MCF 10A (cell line): Measurements from ENCODE around the gene C4BPA. TPM values are rescaled to one million over a fixed set of nuclear protein-coding genes. Genes with fewer than 3 reads are reported as not detected.

ENCODE experiments used
- BruUV-seq: library from RNA; stranded (reverse); fragments of 400-500 nt; replicated peaks from 2 replicates; lab custom pipeline; 2021; lab: Mats Ljungman, UMichigan
- CTCF ChIA-PET: fragments of 300-600 bp; sonication (Branson Sonifier 250); formaldehyde crosslinking; extraction: SDS; loops from one replicate; lab custom pipeline; 2021; ENCODE audit warnings: antibody characterized with exemption, inconsistent platforms; lab: Yijun Ruan, JAX
- POLR2A ChIA-PET: fragments of 300-600, 350-650 bp; sonication (Branson Sonifier 250); formaldehyde crosslinking; extraction: SDS; loops from one replicate; lab custom pipeline; 2020; ENCODE audit warnings: antibody characterized with exemption, inconsistent platforms; lab: Yijun Ruan, JAX
- DNase-seq: peaks from one replicate; pipeline ENCODE4 v3.0.0-alpha.2; 2018; ENCODE audit not compliant: unreplicated experiment
- H3K27ac Mint-ChIP-seq: one replicate; pipeline ENCODE4 v1.8.0; 2022; ENCODE audit warnings: mild to moderate bottlenecking, low read depth, mixed read lengths; ENCODE audit not compliant: unreplicated experiment
- H3K27me3 Mint-ChIP-seq: one replicate; pipeline ENCODE4 v1.8.0; 2022; ENCODE audit warnings: mixed read lengths; ENCODE audit not compliant: insufficient read depth, unreplicated experiment
- H3K36me3 Mint-ChIP-seq: one replicate; pipeline ENCODE4 v1.8.0; 2022; ENCODE audit warnings: mild to moderate bottlenecking, moderate library complexity, mixed read lengths; ENCODE audit not compliant: insufficient read depth, unreplicated experiment
- H3K4me1 Mint-ChIP-seq: one replicate; pipeline ENCODE4 v1.8.0; 2022; ENCODE audit warnings: mixed read lengths; ENCODE audit not compliant: insufficient read depth, unreplicated experiment
- H3K4me3 Mint-ChIP-seq: one replicate; pipeline ENCODE4 v1.8.0; 2022; ENCODE audit warnings: mild to moderate bottlenecking, moderate library complexity, mixed read lengths; ENCODE audit not compliant: unreplicated experiment
- H3K9me3 Mint-ChIP-seq: one replicate; pipeline ENCODE4 v1.8.0; 2022; ENCODE audit warnings: mixed read lengths; ENCODE audit not compliant: unreplicated experiment
- intact Hi-C: fragments of 100-400 bp; cut with micrococcal nuclease; formaldehyde crosslinking; loops from 2 replicates; pipeline ENCODE4 v1.14.1; 2022
- total RNA-seq: library from RNA; stranded (reverse); gene quantifications from 2 replicates; pipeline ENCODE4 v1.2.3, GENCODE V29; 2022
- TF ChIP-seq, protein P1 (sequence below): fragments of 200-600 bp; IDR thresholded peaks from one replicate; pipeline ENCODE4 v1.8.0; 2022; ENCODE audit warnings: antibody characterized with exemption, mild to moderate bottlenecking; ENCODE audit not compliant: unreplicated experiment

The C4BPA gene
- total RNA-seq, 1 experiment from 2014 or later: not detected

GRCh38 chr1:207060596-207060995, 43.4 kb upstream of the C4BPA start:
- no peaks in the 10 kb centered on the region for H3K4me1 Mint-ChIP-seq
- TF ChIP-seq, protein P1, sequence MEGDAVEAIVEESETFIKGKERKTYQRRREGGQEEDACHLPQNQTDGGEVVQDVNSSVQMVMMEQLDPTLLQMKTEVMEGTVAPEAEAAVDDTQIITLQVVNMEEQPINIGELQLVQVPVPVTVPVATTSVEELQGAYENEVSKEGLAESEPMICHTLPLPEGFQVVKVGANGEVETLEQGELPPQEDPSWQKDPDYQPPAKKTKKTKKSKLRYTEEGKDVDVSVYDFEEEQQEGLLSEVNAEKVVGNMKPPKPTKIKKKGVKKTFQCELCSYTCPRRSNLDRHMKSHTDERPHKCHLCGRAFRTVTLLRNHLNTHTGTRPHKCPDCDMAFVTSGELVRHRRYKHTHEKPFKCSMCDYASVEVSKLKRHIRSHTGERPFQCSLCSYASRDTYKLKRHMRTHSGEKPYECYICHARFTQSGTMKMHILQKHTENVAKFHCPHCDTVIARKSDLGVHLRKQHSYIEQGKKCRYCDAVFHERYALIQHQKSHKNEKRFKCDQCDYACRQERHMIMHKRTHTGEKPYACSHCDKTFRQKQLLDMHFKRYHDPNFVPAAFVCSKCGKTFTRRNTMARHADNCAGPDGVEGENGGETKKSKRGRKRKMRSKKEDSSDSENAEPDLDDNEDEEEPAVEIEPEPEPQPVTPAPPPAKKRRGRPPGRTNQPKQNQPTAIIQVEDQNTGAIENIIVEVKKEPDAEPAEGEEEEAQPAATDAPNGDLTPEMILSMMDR: no peak
- H3K36me3 Mint-ChIP-seq: peaks cover 33% of the 10 kb centered on the region
- no peak overlapping the region for H3K4me3 Mint-ChIP-seq
- ChIA-PET POLR2A (interaction anchor here (0.9 to 16.3 kb wide), 4 partner anchors 8 to 23 kb away, joined by 4 to 399 read pairs (median 12); partner anchors contain the start of genes PFKFB2 and YOD1), CTCF (interaction anchor here (0.6 to 9.7 kb wide), 8 partner anchors 10 to 439 kb away, joined by 3 to 146 read pairs (median 4); partner anchors contain the start of genes CR1 and YOD1)
- H3K9me3 Mint-ChIP-seq: no peaks in the 10 kb centered on the region
- no peak for DNase-seq
- H3K27ac Mint-ChIP-seq: no peak overlapping the region
- intact Hi-C loops: no loop called here
- BruUV-seq: no TSS peak
- no peaks in the 10 kb centered on the region for H3K27me3 Mint-ChIP-seq

DNA sequence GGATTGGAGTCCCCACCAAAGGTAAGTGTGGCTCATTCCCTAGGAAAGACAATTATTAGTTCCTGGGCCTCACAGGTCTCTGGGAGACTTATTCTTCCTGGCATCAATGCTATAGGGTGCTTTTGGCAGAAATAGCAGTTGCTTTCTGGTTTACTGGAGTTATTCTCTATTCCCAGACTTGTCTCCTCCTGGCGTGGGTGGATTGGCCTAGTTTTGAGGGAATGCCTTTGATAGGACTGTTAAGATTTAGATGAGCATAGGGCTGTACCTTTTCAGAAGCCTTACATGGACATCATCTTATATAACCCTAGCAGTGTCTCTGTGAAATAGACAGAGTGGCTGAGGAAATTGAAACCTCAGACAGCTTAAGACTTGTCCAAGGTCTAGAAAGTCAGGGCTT, 42.0 kb upstream of the C4BPA start:
- H3K27me3 Mint-ChIP-seq: no peaks in the 10 kb centered on the region
- H3K27ac Mint-ChIP-seq: no peak overlapping the region
- peaks cover 42% of the 10 kb centered on the region for H3K36me3 Mint-ChIP-seq
- intact Hi-C loops: no loop called here
- no peak for DNase-seq
- TF ChIP-seq, protein P1: no peak
- POLR2A ChIA-PET: interaction anchor here (0.9 to 3.8 kb wide), 3 partner anchors 9 to 30 kb away, joined by 3 to 20 read pairs (median 12); partner anchors contain the start of gene PFKFB2
- H3K4me1 Mint-ChIP-seq: no peaks in the 10 kb centered on the region
- H3K9me3 Mint-ChIP-seq: no peaks in the 10 kb centered on the region
- H3K4me3 Mint-ChIP-seq: no peak overlapping the region
- BruUV-seq: no TSS peak
- CTCF ChIA-PET: interaction anchor here (0.6 to 1.5 kb wide), 5 partner anchors 9 to 149 kb away, joined by 3 to 5 read pairs (median 4); partner anchors contain the start of gene PFKFB2

DNA sequence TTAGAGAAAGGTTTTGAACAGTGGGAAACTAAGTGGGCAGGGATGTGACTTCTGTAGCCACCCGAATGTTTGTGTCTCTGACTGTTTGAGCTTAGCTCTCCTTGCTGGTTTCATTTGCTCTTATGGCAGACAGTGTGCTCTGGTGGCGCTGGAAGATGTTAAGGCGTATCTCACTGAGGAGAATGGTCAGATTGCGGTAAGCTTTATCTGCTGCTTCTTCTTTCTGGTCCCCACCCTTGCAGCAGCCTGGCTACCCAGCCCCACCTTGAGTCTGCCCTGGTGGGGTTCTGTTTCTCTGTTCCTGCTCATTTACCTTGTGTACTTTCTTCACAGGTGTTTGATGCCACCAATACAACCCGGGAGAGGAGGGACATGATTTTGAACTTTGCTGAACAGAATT, 41.0 kb upstream of the C4BPA start:
- CTCF ChIA-PET: interaction anchor here (0.5 to 1.9 kb wide), 4 partner anchors 13 to 1576 kb away, joined by 4 to 10 read pairs (median 4); no protein-coding TSS in a partner anchor
- POLR2A ChIA-PET: interaction anchor here (2.5 to 3.8 kb wide), 2 partner anchors 10 to 12 kb away, joined by 12 to 20 read pairs; partner anchors contain the start of gene PFKFB2
- peaks cover 46% of the 10 kb centered on the region for H3K36me3 Mint-ChIP-seq

DNA sequence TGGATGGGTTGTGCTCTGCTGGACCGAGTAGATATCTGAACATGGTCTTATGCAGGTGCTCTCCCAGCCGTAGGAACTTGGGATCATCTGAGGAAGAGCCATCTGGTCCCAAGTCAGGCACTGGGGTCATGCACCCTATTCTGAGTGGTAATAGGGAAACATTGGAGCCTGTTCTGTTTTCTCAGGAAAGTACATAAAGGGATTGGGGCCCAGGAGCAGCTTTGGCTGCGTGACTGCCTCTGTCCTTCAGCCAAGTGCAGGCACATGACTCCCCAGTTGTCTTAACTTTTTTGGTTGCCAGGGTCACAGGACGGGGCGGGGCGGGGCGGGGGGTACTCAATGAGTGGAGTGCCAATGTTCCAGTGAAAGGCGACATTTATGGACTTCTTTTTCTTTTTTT, 39.5 kb upstream of the C4BPA start:
- DNase-seq: no peak
- CTCF ChIA-PET: interaction anchor here (1.9 kb wide), 1 partner anchor 12 kb away, joined by 10 read pairs; no protein-coding TSS in a partner anchor
- intact Hi-C loops: no loop called here
- H3K27me3 Mint-ChIP-seq: no peaks in the 10 kb centered on the region
- peaks cover 54% of the 10 kb centered on the region for H3K36me3 Mint-ChIP-seq
- no peaks in the 10 kb centered on the region for H3K9me3 Mint-ChIP-seq
- no TSS peak for BruUV-seq
- POLR2A ChIA-PET: interaction anchor here (0.6 to 3.8 kb wide), 3 partner anchors 10 to 33 kb away, joined by 3 to 20 read pairs (median 4); partner anchors contain the start of gene PFKFB2
- TF ChIP-seq, protein P1: no peak
- H3K4me3 Mint-ChIP-seq: no peak overlapping the region
- H3K4me1 Mint-ChIP-seq: no peaks in the 10 kb centered on the region
- no peak overlapping the region for H3K27ac Mint-ChIP-seq

More for the DNA sequence above, 41.0 kb upstream of the C4BPA start:
- intact Hi-C loops: no loop called here
- no peak overlapping the region for H3K27ac Mint-ChIP-seq
- H3K4me1 Mint-ChIP-seq: no peaks in the 10 kb centered on the region
- H3K9me3 Mint-ChIP-seq: no peaks in the 10 kb centered on the region
- H3K4me3 Mint-ChIP-seq: no peak overlapping the region
- no peaks in the 10 kb centered on the region for H3K27me3 Mint-ChIP-seq
- TF ChIP-seq, protein P1: no peak
- BruUV-seq: no TSS peak
- DNase-seq: no peak
